IPS-15b (cell line): ENCODE measurements around the gene CDS2.
A peak's percentile ranks its signal among the peaks of the same experiment; 100 is the strongest.

Experiments
- H3K27me3 ChIP-seq: one replicate; pipeline ENCODE4 v1.6.1; 2013; ENCODE audit warnings: low read length; ENCODE audit not compliant: control insufficient read depth, insufficient read depth
- H3K36me3 ChIP-seq: one replicate; pipeline ENCODE4 v1.6.1; 2013; ENCODE audit warnings: low read length; ENCODE audit not compliant: control insufficient read depth, insufficient read depth
- H3K4me1 ChIP-seq: one replicate; pipeline ENCODE4 v1.6.1; 2013; ENCODE audit warnings: mild to moderate bottlenecking, low read length; ENCODE audit not compliant: control insufficient read depth, insufficient read depth
- H3K4me3 ChIP-seq: one replicate; pipeline ENCODE4 v1.5.1; 2013; ENCODE audit warnings: low read depth, low read length
- H3K9ac ChIP-seq: one replicate; pipeline ENCODE4 v1.6.1; 2013; ENCODE audit warnings: low read depth, mild to moderate bottlenecking, low read length
- H3K9me3 ChIP-seq: one replicate; pipeline ENCODE4 v1.6.1; 2013; ENCODE audit warnings: mild to moderate bottlenecking, low read length; ENCODE audit not compliant: control insufficient read depth, insufficient read depth

CDS2 gene

GRCh38 chr20:5156675-5157448, 30.1 kb downstream of the CDS2 start:
- Histone ChIP-seq H3K4me3 (no peak overlapping the region), H3K9ac (no peak overlapping the region), H3K36me3 (no peaks in the 10 kb centered on the region), H3K4me1 (no peaks in the 10 kb centered on the region), H3K27me3 (no peaks in the 10 kb centered on the region), H3K9me3 (no peaks in the 10 kb centered on the region)

- H3K4me3 ChIP-seq: no peak overlapping the region
- H3K36me3 ChIP-seq: no peaks in the 10 kb centered on the region
- H3K27me3 ChIP-seq: no peaks in the 10 kb centered on the region
- no peaks in the 10 kb centered on the region for H3K4me1 ChIP-seq
- peak overlapping the region; percentile 19 for H3K9ac ChIP-seq
- H3K9me3 ChIP-seq: no peaks in the 10 kb centered on the region
These were observed 33.1 kb downstream of the CDS2 start for GRCh38 chr20:5159928-5160327.

- Histone ChIP-seq H3K27me3 (no peaks in the 10 kb centered on the region), H3K9me3 (no peaks in the 10 kb centered on the region), H3K36me3 (no peaks in the 10 kb centered on the region), H3K4me3 (no peak overlapping the region), H3K4me1 (no peaks in the 10 kb centered on the region), H3K9ac (no peak overlapping the region)
These were observed 34.1 kb downstream of the CDS2 start for GRCh38 chr20:5160882-5161281.

GRCh38 chr20:5161536-5162164, 34.8 kb downstream of the CDS2 start:
- no peaks in the 10 kb centered on the region for H3K9me3 ChIP-seq
- H3K9ac ChIP-seq: no peak overlapping the region
- no peaks in the 10 kb centered on the region for H3K27me3 ChIP-seq
- H3K4me1 ChIP-seq: no peaks in the 10 kb centered on the region
- H3K36me3 ChIP-seq: no peaks in the 10 kb centered on the region
- H3K4me3 ChIP-seq: no peak overlapping the region

GRCh38 chr20:5164645-5165625, 38.1 kb downstream of the CDS2 start:
- Histone ChIP-seq H3K4me3 (no peak overlapping the region), H3K27me3 (no peaks in the 10 kb centered on the region), H3K36me3 (no peaks in the 10 kb centered on the region), H3K9ac (no peak overlapping the region), H3K4me1 (peaks cover 4% of the 10 kb centered on the region), H3K9me3 (no peaks in the 10 kb centered on the region)

- no peaks in the 10 kb centered on the region for H3K9me3 ChIP-seq
- no peak overlapping the region for H3K4me3 ChIP-seq
- H3K36me3 ChIP-seq: peaks cover 3% of the 10 kb centered on the region
- H3K4me1 ChIP-seq: peaks cover 14% of the 10 kb centered on the region
- H3K27me3 ChIP-seq: no peaks in the 10 kb centered on the region
- peak overlapping the region; percentile 10 for H3K9ac ChIP-seq
These were observed 42.0 kb downstream of the CDS2 start for GRCh38 chr20:5168651-5169396.

DNA sequence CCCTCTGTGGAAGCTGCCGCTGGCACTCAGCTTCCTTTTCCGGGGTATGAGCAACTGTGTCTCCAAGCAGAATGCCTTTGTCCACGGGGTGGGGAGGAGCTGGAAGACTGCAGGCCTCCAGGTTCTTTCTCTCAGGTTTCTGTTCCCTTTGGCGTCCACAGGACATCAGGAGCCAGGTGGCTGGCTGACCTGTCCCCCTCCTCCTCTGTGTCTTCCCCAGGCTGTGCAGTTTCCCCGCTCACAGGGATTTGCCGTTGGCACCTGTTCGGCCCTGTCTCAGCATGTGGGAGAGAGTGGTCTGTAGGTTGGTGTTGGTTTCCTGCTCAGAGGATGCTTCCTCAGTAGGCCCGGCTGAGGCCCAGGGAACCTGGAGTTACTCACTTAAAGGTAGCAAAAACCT, 43.5 kb downstream of the CDS2 start:
- no peak overlapping the region for H3K9ac ChIP-seq
- no peak overlapping the region for H3K4me3 ChIP-seq
- H3K27me3 ChIP-seq: no peaks in the 10 kb centered on the region
- no peaks in the 10 kb centered on the region for H3K9me3 ChIP-seq
- H3K36me3 ChIP-seq: peaks cover 3% of the 10 kb centered on the region
- peaks cover 17% of the 10 kb centered on the region for H3K4me1 ChIP-seq

- Histone ChIP-seq H3K27me3 (no peaks in the 10 kb centered on the region), H3K36me3 (peaks cover 3% of the 10 kb centered on the region), H3K9me3 (no peaks in the 10 kb centered on the region), H3K9ac (no peak overlapping the region), H3K4me1 (peaks cover 18% of the 10 kb centered on the region), H3K4me3 (no peak overlapping the region)
These were observed 44.4 kb downstream of the CDS2 start for GRCh38 chr20:5171064-5171789.

DNA sequence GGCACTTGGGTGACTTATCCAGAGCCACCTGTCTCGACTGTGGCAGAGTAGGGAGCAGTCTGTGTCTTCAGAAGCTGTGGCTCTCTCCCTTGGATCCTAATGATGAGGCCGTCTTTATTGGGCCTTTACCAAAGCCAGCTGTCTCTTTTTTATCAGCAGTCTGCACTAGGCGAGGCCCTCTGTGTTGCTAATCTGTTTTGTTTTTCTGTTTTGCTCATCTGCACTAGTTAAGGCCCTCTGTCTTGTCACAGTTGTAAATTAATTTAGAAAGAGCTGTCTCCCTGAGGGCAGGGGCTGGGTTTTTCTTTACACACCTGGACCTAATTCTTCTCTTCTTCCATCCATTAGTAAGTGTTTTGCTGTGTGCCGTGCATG, 45.0 kb downstream of the CDS2 start:
- Histone ChIP-seq H3K9me3 (no peaks in the 10 kb centered on the region), H3K4me1 (peaks cover 21% of the 10 kb centered on the region), H3K9ac (no peak overlapping the region), H3K27me3 (no peaks in the 10 kb centered on the region), H3K36me3 (peaks cover 3% of the 10 kb centered on the region), H3K4me3 (no peak overlapping the region)

- no peaks in the 10 kb centered on the region for H3K9me3 ChIP-seq
- H3K9ac ChIP-seq: no peak overlapping the region
- H3K4me1 ChIP-seq: peaks cover 25% of the 10 kb centered on the region
These were observed 45.4 kb downstream of the CDS2 start for GRCh38 chr20:5172167-5172601.

More at GRCh38 chr20:5172167-5172601, 45.4 kb downstream of the CDS2 start:
- no peaks in the 10 kb centered on the region for H3K27me3 ChIP-seq
- peaks cover 5% of the 10 kb centered on the region for H3K36me3 ChIP-seq
- no peak overlapping the region for H3K4me3 ChIP-seq
